ENCODE data around the gene POTEJ.
"Not testable (repeated sequence)": the region's sequence is repeated elsewhere in the genome, so short reads cannot be mapped to it uniquely, and the experiment has no call there.

The POTEJ gene

GRCh38 chr2:130611140-130611539, at the start of gene POTEJ:
POTEJ (plus strand) TSS chr2:130611440; CDS start chr2:130611533, 93 bp downstream.
- not testable (repeated sequence) for DNase-seq

- not testable (repeated sequence) for DNase-seq
Measured at GRCh38 chr2:130566165-130566564, 45.1 kb upstream of the POTEJ start.

- DNase-seq, result not testable (repeated sequence)
Measured at GRCh38 chr2:130571929-130572328, 39.3 kb upstream of the POTEJ start.

- DNase-seq, result not testable (repeated sequence)
Measured at GRCh38 chr2:130574230-130574629, 37.0 kb upstream of the POTEJ start.

- not testable (repeated sequence) for DNase-seq
Measured at GRCh38 chr2:130576209-130576784, 34.9 kb upstream of the POTEJ start.

GRCh38 chr2:130577559-130577958, 33.7 kb upstream of the POTEJ start:
- DNase-seq, result not testable (repeated sequence)

- DNase-seq, result not testable (repeated sequence)
Measured at GRCh38 chr2:130579121-130579520, 32.1 kb upstream of the POTEJ start.

GRCh38 chr2:130581491-130581890, 29.7 kb upstream of the POTEJ start:
- DNase-seq, result not testable (repeated sequence)

- DNase-seq, result not testable (repeated sequence)
Measured at GRCh38 chr2:130582970-130583369, 28.3 kb upstream of the POTEJ start.

GRCh38 chr2:130583582-130583981, 27.7 kb upstream of the POTEJ start:
- not testable (repeated sequence) for DNase-seq

- not testable (repeated sequence) for DNase-seq
Measured at GRCh38 chr2:130584726-130585125, 26.5 kb upstream of the POTEJ start.

- DNase-seq, result not testable (repeated sequence)
Measured at GRCh38 chr2:130588688-130589458, 22.4 kb upstream of the POTEJ start.

GRCh38 chr2:130590170-130590841, 20.9 kb upstream of the POTEJ start:
- not testable (repeated sequence) for DNase-seq

GRCh38 chr2:130590842-130591359, 20.3 kb upstream of the POTEJ start:
- not testable (repeated sequence) for DNase-seq

GRCh38 chr2:130592791-130593414, 18.3 kb upstream of the POTEJ start:
- DNase-seq, result not testable (repeated sequence)

GRCh38 chr2:130594011-130594410, 17.2 kb upstream of the POTEJ start:
- DNase-seq, result not testable (repeated sequence)

- DNase-seq, result not testable (repeated sequence)
Measured at GRCh38 chr2:130596757-130597156, 14.5 kb upstream of the POTEJ start.

- not testable (repeated sequence) for DNase-seq
Measured at GRCh38 chr2:130597994-130598393, 13.2 kb upstream of the POTEJ start.

- DNase-seq, result not testable (repeated sequence)
Measured at GRCh38 chr2:130598463-130598862, 12.8 kb upstream of the POTEJ start.

GRCh38 chr2:130599393-130599792, 11.8 kb upstream of the POTEJ start, which contains the start of gene CFC1:
CFC1 (minus strand) TSS chr2:130599575; CDS start chr2:130599287, 288 bp downstream.
- DNase-seq, result not testable (repeated sequence)

GRCh38 chr2:130599926-130600325, 11.3 kb upstream of the POTEJ start:
- DNase-seq, result not testable (repeated sequence)

GRCh38 chr2:130601648-130602302, 9.5 kb upstream of the POTEJ start:
- not testable (repeated sequence) for DNase-seq
